Loucy (cell line): ENCODE results near the gene RASGRP1.

Experiments
- CTCF ChIP-seq: fragments of 200-600 bp; sonication (generic); conservative IDR thresholded peaks from 2 replicates; pipeline ENCODE4 v1.5.1; 2014; ENCODE audit warnings: mild to moderate bottlenecking, antibody characterized with exemption, low read length
- EZH2phosphoT487 ChIP-seq: fragments of 200-600 bp; IDR thresholded peaks from 2 replicates; pipeline ENCODE4 v1.6.1; 2018; ENCODE audit warnings: antibody characterized with exemption, mild to moderate bottlenecking, moderate library complexity, borderline replicate concordance

GRCh38 chr15:38506997-38507396 is 57.6 kb downstream of the RASGRP1 start:
- no peak for TF ChIP-seq CTCF
- no peak for TF ChIP-seq EZH2phosphoT487
